CD4-positive, alpha-beta T cell (primary cell): ENCODE data around the gene CYP2F1. TPM values are rescaled to one million over a fixed set of nuclear protein-coding genes. Genes with fewer than 3 reads are reported as not detected.

Experiments
- ATAC-seq: fragments of 200-7000 bp; cut with Tn5 transposase; one replicate; pipeline ENCODE4 v1.10.0; 2022; ENCODE audit warnings: mild to moderate bottlenecking; ENCODE audit not compliant: poor library complexity
- CTCF ChIA-PET: fragments of 350-600 bp; sonication (Branson Sonifier 250); formaldehyde crosslinking; loops from one replicate; lab custom pipeline; 2021; ENCODE audit warnings: antibody characterized with exemption, inconsistent platforms; lab: Charles Lee
- POLR2A ChIA-PET: fragments of 350-600 bp; sonication (Branson Sonifier 250); formaldehyde crosslinking; loops from one replicate; lab custom pipeline; 2021; ENCODE audit warnings: antibody characterized with exemption, inconsistent platforms; lab: Charles Lee
- DNase-seq, 14 experiments: peaks; one replicate each; pipeline ENCODE4 v3.0.0-alpha.2; 2013 to 2020; ENCODE audit warnings: mixed read lengths in 2 of 14
- H3K27ac ChIP-seq, 2 donors: one replicate each; pipeline versions ENCODE4 v1.5.1 to v1.7.0; 2013; ENCODE audit warnings: low read length in 2 of 2, low read depth in 1 of 2, mild to moderate bottlenecking in 1 of 2
- H3K27me3 ChIP-seq, 2 experiments: 1 replicate in 1 of 2; 2 replicates in 1 of 2; pipeline versions ENCODE4 v1.6.1 to v1.7.0; 2013; ENCODE audit warnings: low read length in 2 of 2, control low read depth in 1 of 2, mild to moderate bottlenecking in 1 of 2, moderate library complexity in 1 of 2; ENCODE audit not compliant: insufficient read depth in 2 of 2, control insufficient read depth in 1 of 2
- H3K36me3 ChIP-seq: one replicate; pipeline ENCODE4 v1.6.1; 2013; ENCODE audit warnings: low read length, control low read depth; ENCODE audit not compliant: insufficient read depth
- H3K4me1 ChIP-seq: one replicate; pipeline ENCODE4 v1.6.1; 2013; ENCODE audit warnings: low read length, control low read depth; ENCODE audit not compliant: insufficient read depth
- H3K4me3 ChIP-seq: one replicate; pipeline ENCODE4 v1.5.1; 2013; ENCODE audit warnings: mild to moderate bottlenecking, low read length, moderate library complexity
- H3K9me3 ChIP-seq, 2 experiments: 1 replicate in 1 of 2; 2 replicates in 1 of 2; pipeline versions ENCODE4 v1.6.1 to v1.7.0; 2013; ENCODE audit warnings: low read length in 2 of 2, mild to moderate bottlenecking in 2 of 2, control low read depth in 1 of 2, moderate library complexity in 1 of 2; ENCODE audit not compliant: control insufficient read depth in 1 of 2, insufficient read depth in 1 of 2
- H3K27ac Mint-ChIP-seq: one replicate; pipeline ENCODE4 v1.8.0; 2020; ENCODE audit warnings: mixed read lengths
- H3K27me3 Mint-ChIP-seq: one replicate; pipeline ENCODE4 v1.8.0; 2021; ENCODE audit warnings: mixed read lengths
- H3K36me3 Mint-ChIP-seq: one replicate; pipeline ENCODE4 v1.8.0; 2021; ENCODE audit warnings: low read depth, mixed read lengths
- H3K4me1 Mint-ChIP-seq: one replicate; pipeline ENCODE4 v1.8.0; 2021; ENCODE audit warnings: low read depth, mixed read lengths
- H3K4me3 Mint-ChIP-seq: one replicate; pipeline ENCODE4 v1.8.0; 2020; ENCODE audit warnings: mild to moderate bottlenecking, mixed read lengths
- H3K9me3 Mint-ChIP-seq: one replicate; pipeline ENCODE4 v1.8.0; 2020; ENCODE audit warnings: mixed read lengths
- intact Hi-C, 2 experiments: fragments of 100-400 bp; cut with DNase I in 1 of 2; cut with micrococcal nuclease in 1 of 2; formaldehyde crosslinking; loops; one replicate each; pipeline versions ENCODE4 v1.15.1 to v1.9.0; 2023 to 2025; cut with DNase I, micrococcal nuclease
- total RNA-seq, 174 experiments: library from RNA in 2 of 174; stranded (reverse) in 2 of 174; gene quantifications; one replicate each; pipeline ENCODE4 v1.2.3 and lab custom pipeline; 2021 to 2026
- TF ChIP-seq, protein P1 (sequence below): fragments of 200-600 bp; IDR thresholded peaks from one replicate; pipeline ENCODE4 v1.8.0; 2022; ENCODE audit warnings: antibody characterized with exemption, mild to moderate bottlenecking

Gene CYP2F1
- total RNA-seq, 2 experiments from 2014 or later = 0.47 to 0.96 TPM

DNA sequence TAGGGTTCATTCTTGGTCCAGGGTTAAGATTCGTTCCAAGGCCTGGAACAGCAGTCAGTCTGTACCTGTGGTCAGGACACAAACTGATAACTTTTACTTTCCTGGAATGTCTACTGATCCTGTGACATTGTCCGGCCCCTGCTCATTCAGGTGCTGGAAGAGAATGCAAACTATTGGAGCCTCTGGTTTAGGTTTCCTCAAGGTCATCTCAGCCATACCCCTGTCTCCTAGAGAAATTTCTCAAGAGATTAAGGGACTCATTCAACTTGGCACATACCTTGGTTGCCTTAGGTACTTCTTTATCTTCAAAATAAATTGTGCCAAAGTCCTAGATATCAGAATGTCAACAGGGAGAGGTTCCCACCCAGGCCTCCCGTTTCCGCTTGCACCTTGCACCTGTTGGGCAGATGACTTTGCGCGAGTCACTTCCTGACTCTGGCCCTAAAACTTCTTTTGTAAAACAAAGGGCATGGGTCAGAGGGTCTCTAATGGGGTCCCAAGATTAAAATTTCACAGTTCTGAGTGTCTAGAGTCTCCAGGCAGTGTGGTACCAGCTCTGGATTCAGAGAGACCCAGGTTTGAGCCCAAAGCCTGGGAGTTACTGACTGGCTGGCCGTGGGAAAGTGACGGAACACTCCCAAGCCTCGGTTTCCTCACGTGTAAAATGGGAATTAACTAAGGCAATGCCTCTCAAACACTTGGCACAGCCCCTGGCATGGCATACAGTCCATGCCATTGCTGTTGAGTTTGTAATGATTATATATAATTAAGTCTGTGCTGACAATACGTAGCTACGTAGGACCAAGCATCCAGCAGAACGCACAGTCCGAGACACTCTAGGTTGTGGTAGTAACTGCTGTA, 52.9 kb downstream of the CYP2F1 start:
- ATAC-seq = no peak
- TF ChIP-seq, protein P1, sequence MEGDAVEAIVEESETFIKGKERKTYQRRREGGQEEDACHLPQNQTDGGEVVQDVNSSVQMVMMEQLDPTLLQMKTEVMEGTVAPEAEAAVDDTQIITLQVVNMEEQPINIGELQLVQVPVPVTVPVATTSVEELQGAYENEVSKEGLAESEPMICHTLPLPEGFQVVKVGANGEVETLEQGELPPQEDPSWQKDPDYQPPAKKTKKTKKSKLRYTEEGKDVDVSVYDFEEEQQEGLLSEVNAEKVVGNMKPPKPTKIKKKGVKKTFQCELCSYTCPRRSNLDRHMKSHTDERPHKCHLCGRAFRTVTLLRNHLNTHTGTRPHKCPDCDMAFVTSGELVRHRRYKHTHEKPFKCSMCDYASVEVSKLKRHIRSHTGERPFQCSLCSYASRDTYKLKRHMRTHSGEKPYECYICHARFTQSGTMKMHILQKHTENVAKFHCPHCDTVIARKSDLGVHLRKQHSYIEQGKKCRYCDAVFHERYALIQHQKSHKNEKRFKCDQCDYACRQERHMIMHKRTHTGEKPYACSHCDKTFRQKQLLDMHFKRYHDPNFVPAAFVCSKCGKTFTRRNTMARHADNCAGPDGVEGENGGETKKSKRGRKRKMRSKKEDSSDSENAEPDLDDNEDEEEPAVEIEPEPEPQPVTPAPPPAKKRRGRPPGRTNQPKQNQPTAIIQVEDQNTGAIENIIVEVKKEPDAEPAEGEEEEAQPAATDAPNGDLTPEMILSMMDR = no peak
- Mint-ChIP-seq H3K9me3 (no peaks in the 10 kb centered on the region), H3K27ac (no peak overlapping the region), H3K36me3 (no peaks in the 10 kb centered on the region), H3K4me3 (no peak overlapping the region), H3K27me3 (no peaks in the 10 kb centered on the region), H3K4me1 (no peaks in the 10 kb centered on the region)
- Histone ChIP-seq H3K36me3 (no peaks in the 10 kb centered on the region), H3K4me3 (no peak overlapping the region), H3K27ac (no peak overlapping the region), H3K27me3 (no peaks in the 10 kb centered on the region), H3K9me3 (no peaks in the 10 kb centered on the region), H3K4me1 (no peaks in the 10 kb centered on the region)
- CTCF ChIA-PET = no interaction called here
- no peak for DNase-seq
- POLR2A ChIA-PET = no interaction called here
- intact Hi-C loops = no loop called here

DNA sequence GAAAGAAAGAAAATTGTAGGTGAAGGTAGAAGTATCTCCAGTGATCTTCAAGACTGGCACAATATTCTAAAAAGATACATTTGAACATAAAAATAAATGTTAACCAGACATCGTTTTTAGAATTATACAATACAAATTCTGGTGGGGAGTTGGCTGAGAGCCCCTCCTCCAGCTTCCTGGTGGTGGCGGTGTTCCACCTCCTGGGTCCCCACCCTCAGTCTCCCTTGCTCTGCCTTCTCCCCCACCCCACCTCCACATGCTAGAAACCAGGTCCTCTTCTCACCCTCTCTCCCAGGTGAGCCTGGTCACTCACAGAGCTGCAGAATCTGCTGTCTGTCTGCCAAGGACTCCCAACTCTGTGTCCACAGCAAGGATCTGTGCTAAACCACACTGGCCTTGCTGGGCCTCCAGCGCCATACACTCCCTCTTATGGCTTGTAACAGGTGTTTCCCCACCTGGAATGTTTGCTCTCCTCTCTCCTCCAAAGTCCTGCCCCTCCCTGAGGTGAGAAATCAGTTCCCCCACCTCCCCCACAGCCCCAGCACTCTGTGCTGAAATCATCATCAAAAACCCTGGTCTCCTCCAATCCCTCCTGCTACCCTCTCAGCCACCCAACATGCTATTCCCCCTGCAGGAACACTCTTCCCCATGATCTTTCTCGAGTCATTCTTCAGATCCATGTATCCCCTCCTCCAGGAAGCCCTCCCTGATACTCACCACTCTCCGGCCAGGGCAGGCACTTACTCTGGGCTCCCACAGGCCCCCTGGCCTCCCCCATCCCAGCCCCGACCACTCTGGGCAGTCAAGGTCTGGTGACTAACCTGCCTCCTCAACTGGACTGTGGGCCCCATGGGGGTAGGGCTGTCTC, 58.3 kb downstream of the CYP2F1 start:
- TF ChIP-seq, protein P1 = no peak
- Mint-ChIP-seq H3K27me3 (no peaks in the 10 kb centered on the region), H3K4me1 (peaks cover 15% of the 10 kb centered on the region), H3K9me3 (no peaks in the 10 kb centered on the region), H3K36me3 (no peaks in the 10 kb centered on the region), H3K27ac (no peak overlapping the region), H3K4me3 (no peak overlapping the region)
- H3K4me3 ChIP-seq = no peak overlapping the region
- H3K36me3 ChIP-seq = no peaks in the 10 kb centered on the region
- intact Hi-C loops = no loop called here
- no peaks in the 10 kb centered on the region for H3K9me3 ChIP-seq
- H3K27me3 ChIP-seq = no peaks in the 10 kb centered on the region
- DNase-seq (no peak), ATAC-seq (no peak)
- POLR2A ChIA-PET = no interaction called here
- H3K27ac ChIP-seq = no peak overlapping the region
- CTCF ChIA-PET = interaction anchor here (0.5 kb wide), 1 partner anchor 23 kb away, joined by 3 read pairs; no protein-coding TSS in a partner anchor
- peaks cover 20% of the 10 kb centered on the region for H3K4me1 ChIP-seq

DNA sequence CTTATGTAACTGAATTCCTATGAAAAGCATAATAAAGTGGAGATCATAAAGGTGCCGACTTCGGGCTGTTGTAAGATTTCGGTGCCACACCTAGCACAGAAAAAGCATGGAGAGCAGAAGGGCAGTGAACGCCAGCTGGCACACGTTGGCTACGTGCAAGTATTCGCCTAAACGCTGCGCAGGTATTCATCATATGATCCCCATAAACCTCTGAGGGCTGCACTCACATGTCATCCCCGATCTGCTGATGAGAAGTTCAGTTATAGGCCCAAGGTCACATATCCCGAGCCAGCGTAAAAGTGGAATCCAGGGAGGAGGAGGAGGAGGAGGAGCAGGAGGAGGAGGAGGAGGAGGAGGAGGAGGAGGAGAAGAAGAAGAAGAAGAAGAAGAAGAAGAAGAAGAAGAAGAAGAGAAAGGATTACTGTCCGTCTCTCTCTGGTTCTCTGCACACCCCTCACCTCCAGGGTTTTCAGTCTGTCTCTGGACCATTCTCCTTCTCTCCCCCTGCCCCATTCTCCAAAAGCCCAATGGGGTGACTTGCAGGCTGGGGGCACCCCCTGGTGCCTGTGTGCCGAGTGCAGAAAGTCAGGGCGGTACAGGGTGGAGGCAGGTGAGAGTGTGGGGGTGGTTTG, 60.2 kb downstream of the CYP2F1 start:
- Mint-ChIP-seq H3K4me1 (peaks cover 15% of the 10 kb centered on the region), H3K9me3 (no peaks in the 10 kb centered on the region), H3K4me3 (no peak overlapping the region), H3K27me3 (no peaks in the 10 kb centered on the region), H3K36me3 (no peaks in the 10 kb centered on the region), H3K27ac (no peak overlapping the region)
- POLR2A ChIA-PET = no interaction called here
- H3K9me3 ChIP-seq = no peaks in the 10 kb centered on the region
- H3K36me3 ChIP-seq = no peaks in the 10 kb centered on the region
- CTCF ChIA-PET = interaction anchor here (0.6 kb wide), 1 partner anchor 368 kb away, joined by 4 read pairs; no protein-coding TSS in a partner anchor
- intact Hi-C loops = no loop called here
- no peaks in the 10 kb centered on the region for H3K27me3 ChIP-seq
- peaks cover 23% of the 10 kb centered on the region for H3K4me1 ChIP-seq
- no peak for DNase-seq
- H3K27ac ChIP-seq = no peak overlapping the region
- no peak for ATAC-seq
- TF ChIP-seq, protein P1 = no peak
- no peak overlapping the region for H3K4me3 ChIP-seq
